Uterus (tissue), 4 donors: ENCODE measurements around the gene TRIM62. TPM values are rescaled to one million over a fixed set of nuclear protein-coding genes. Genes with fewer than 3 reads are reported as not detected.

Experiments
- DNase-seq, 2 donors: peaks; one replicate each; pipeline ENCODE4 v3.0.0-alpha.2; 2019 to 2020
- H3K27ac ChIP-seq, 2 donors: fragments of 200-600 bp; sonication (generic); 1 replicate in 1 of 2; 2 replicates in 1 of 2; pipeline ENCODE4 v1.5.1; 2016 to 2018
- H3K27me3 ChIP-seq, 2 donors: fragments of 200-600 bp; sonication (generic); one replicate each; pipeline ENCODE4 v1.5.1; 2018 to 2019; ENCODE audit warnings: control low read depth in 1 of 2
- H3K36me3 ChIP-seq, 2 donors: fragments of 200-600 bp; sonication (generic); one replicate each; pipeline ENCODE4 v1.5.1; 2019; ENCODE audit warnings: control low read depth in 1 of 2
- H3K4me1 ChIP-seq, 2 donors: fragments of 200-600 bp; sonication (generic); one replicate each; pipeline ENCODE4 v1.5.1; 2018 to 2019; ENCODE audit warnings: control low read depth in 1 of 2
- H3K4me3 ChIP-seq, 2 donors: fragments of 200-600 bp; sonication (generic); 1 replicate in 1 of 2; 2 replicates in 1 of 2; pipeline ENCODE4 v1.5.1; 2018 to 2019; ENCODE audit warnings: mild to moderate bottlenecking in 1 of 2
- H3K9me3 ChIP-seq, 2 donors: fragments of 200-600 bp; sonication (generic); one replicate each; pipeline ENCODE4 v1.5.1; 2019; ENCODE audit warnings: control low read depth in 1 of 2
- CTCF ChIP-seq, 4 experiments: fragments of 200-600 bp in 2 of 4; fragments of 450-650 bp in 2 of 4; sonication (generic) in 2 of 4; IDR thresholded peaks; one replicate each; pipeline ENCODE4 v1.5.1; 2016 to 2019; ENCODE audit warnings: antibody characterized with exemption in 4 of 4, mild to moderate bottlenecking in 2 of 4, moderate library complexity in 1 of 4
- POLR2A ChIP-seq, 2 donors: fragments of 450-650 bp; IDR thresholded peaks; one replicate each; pipeline ENCODE4 v1.6.1; 2016; ENCODE audit warnings: antibody characterized with exemption in 2 of 2, mild to moderate bottlenecking in 1 of 2, moderate library complexity in 1 of 2
- intact Hi-C: fragments of 100-400 bp; cut with DNase I; formaldehyde crosslinking; loops from one replicate; pipeline ENCODE4 v1.15.1; 2023; ENCODE audit warnings: low total_unique reads
- total RNA-seq, 4 donors: library from RNA; depleted of rRNA in 3 of 4; stranded (reverse); fragments of >200 nt in 3 of 4; gene quantifications; one replicate each; pipeline versions ENCODE4 v1.1.0 to v1.2.4, GENCODE V29; 2014 to 2023
- donor health status: DM: yes; HTN: yes; CAD: no.

Gene TRIM62
- total RNA-seq, 4 donors from 2014 or later = 0.26 to 9.4 (median 1.4) TPM

GRCh38 chr1:33186936-33187335 lies 5.1 kb upstream of the TRIM62 start:
- Histone ChIP-seq H3K4me3 (no peak overlapping the region), H3K27ac (no peak overlapping the region), H3K36me3 (no peaks in the 10 kb centered on the region), H3K27me3 (no peaks in the 10 kb centered on the region), H3K4me1 (no peaks in the 10 kb centered on the region), H3K9me3 (no peaks in the 10 kb centered on the region)
- DNase-seq = no peak
- intact Hi-C loops = no loop called here
- TF ChIP-seq POLR2A (IDR thresholded peaks at IDR 0.05) (no peak), CTCF (IDR thresholded peaks at IDR 0.05) (no peak)

DNA sequence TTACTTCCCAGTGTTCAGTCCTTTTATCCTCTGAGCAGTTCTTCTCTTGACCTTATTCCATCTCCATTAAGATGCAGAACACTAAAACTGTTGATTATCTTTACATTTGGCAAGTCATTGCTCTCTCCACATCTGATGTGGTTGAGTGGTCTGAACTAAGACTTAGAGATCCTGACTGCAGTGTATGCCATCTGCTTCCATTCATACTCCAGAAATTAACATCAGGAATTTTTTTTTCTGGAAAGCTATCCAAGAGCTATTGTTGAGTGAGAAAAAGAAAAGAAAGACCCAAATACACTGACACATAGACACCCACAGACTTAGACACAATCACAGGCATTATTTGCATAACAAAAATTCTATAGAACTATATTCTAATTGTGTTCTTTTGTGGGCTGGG lies 3.7 kb upstream of the TRIM62 start:
- no peaks in the 10 kb centered on the region for H3K36me3 ChIP-seq
- H3K27ac ChIP-seq = no peak overlapping the region
- H3K27me3 ChIP-seq = no peaks in the 10 kb centered on the region
- H3K4me1 ChIP-seq = no peaks in the 10 kb centered on the region
- DNase-seq = no peak
- no peaks in the 10 kb centered on the region for H3K9me3 ChIP-seq
- H3K4me3 ChIP-seq = no peak overlapping the region
- intact Hi-C loops = no loop called here
- TF ChIP-seq CTCF (IDR thresholded peaks at IDR 0.05) (no peak), POLR2A (IDR thresholded peaks at IDR 0.05) (no peak)

DNA sequence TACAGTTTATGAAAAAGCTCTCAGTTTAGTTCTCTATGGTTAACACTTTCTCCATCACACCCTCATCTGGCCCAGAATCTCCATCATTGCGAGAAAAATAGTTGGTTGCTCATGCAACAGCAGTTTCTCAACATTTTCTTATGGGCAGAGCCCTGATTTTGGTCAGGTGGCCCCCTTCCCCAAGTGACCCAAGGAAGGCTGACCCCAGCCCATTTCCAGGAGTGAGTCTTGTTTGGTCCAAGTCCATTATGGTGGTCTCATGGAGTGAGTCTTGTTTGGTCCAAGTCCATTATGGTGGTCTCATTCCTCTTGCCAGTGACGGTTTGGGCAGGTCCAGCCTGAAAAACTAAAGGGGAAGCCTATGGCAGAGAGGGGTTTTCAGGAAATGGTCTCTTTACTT lies 1.5 kb upstream of the TRIM62 start:
- H3K9me3 ChIP-seq = no peaks in the 10 kb centered on the region
- no peak overlapping the region for H3K27ac ChIP-seq
- no peak for DNase-seq
- TF ChIP-seq CTCF (IDR thresholded peaks at IDR 0.05) (no peak), POLR2A (IDR thresholded peaks at IDR 0.05) (no peak)
- intact Hi-C loops = no loop called here
- H3K36me3 ChIP-seq = no peaks in the 10 kb centered on the region
- H3K27me3 ChIP-seq = no peaks in the 10 kb centered on the region
- no peak overlapping the region for H3K4me3 ChIP-seq
- H3K4me1 ChIP-seq = no peaks in the 10 kb centered on the region

DNA sequence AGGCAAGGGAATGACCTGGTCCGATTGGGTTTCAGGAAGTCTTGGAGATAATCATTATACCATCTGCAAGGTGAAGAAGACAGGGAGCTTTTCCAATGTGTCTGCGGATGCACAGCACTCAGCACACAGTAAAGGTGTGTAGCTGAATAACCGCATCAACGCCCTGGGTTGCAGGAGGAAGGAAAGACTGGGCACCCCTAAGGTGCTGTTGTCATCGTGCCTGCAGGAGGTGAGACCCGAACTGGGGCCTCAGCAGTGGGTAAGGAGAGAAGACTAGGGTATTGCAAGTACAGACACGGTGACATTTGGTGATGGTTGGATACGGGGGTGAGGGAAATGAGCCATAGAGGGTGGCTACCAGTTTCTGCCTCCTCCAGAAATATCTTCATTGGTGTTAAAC lies 1.1 kb upstream of the TRIM62 start:
- Histone ChIP-seq H3K4me1 (no peaks in the 10 kb centered on the region), H3K9me3 (no peaks in the 10 kb centered on the region), H3K36me3 (no peaks in the 10 kb centered on the region), H3K27me3 (no peaks in the 10 kb centered on the region), H3K4me3 (no peak overlapping the region), H3K27ac (peak overlapping the region; percentile 82 to 85)
- TF ChIP-seq POLR2A (IDR thresholded peaks at IDR 0.05) = no peak
- no peak for TF ChIP-seq CTCF (IDR thresholded peaks at IDR 0.05)
- intact Hi-C loops = no loop called here
- DNase-seq = no peak

DNA sequence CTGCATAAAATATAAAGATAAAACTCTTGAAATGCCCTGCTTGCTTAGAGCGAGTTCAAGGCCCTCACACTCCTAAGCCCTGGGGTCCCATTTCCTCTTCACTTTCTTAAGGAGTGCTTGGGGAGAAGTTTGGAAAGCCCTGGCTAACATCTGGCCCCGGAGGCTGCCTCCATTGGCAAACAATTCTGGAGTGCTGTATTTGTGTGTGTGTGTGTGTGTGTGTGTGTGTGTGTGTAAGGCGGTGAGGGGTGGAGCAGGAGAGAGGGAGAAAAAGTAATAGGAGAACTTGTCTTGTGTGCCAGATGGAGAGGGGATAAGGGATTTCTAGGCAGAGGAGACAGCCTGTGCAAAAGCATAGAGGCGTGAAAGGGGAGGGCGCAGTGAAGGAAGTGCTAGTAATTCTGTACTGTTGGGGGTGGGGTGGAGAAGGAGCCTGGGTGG lies 578 bp upstream of the TRIM62 start:
- Histone ChIP-seq H3K4me3 (peak overlapping the region; percentile 59 to 76), H3K36me3 (no peaks in the 10 kb centered on the region), H3K9me3 (no peaks in the 10 kb centered on the region), H3K4me1 (no peaks in the 10 kb centered on the region), H3K27me3 (no peaks in the 10 kb centered on the region), H3K27ac (peak overlapping the region; percentile 82 to 85)
- no peak for TF ChIP-seq CTCF (IDR thresholded peaks at IDR 0.05)
- TF ChIP-seq POLR2A (IDR thresholded peaks at IDR 0.05) = no peak
- peak; percentile 40 to 51 for DNase-seq
- intact Hi-C loops = no loop called here
